Stimulated activated CD8-positive, alpha-beta memory T cell treated with anti-CD3 and anti-CD28 coated beads, Interleukin-2, amount 100 ng/mL, for 1 hour (primary cell): Measurements from ENCODE around the gene AP3S1.
"Not testable (repeated sequence)": the region's sequence is repeated elsewhere in the genome, so short reads cannot be mapped to it uniquely, and the experiment has no call there.

Experiments
- DNase-seq, 2 donors: peaks; one replicate each; pipeline ENCODE4 v3.0.0-alpha.2; 2020; ENCODE audit warnings: low read depth in 2 of 2

AP3S1 gene

DNA sequence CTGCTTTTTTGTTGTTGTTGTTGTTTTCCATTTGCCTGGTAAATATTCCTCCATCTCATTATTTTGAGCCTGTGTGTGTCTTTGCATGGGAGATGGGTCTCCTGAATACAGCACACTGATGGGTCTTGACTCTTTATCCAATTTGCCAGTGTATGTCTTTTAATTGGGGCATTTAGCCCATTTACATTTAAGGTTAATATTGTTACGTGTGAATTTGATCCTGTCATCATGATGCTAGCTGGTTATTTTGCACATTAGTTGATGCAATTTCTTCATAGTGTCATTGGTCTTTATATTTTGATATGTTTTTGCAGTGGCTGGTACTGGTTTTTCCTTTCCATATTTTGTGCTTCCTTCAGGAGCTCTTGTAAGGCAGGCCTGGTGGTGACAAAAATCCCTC lies 16.8 kb upstream of the AP3S1 start:
- DNase-seq: not testable (repeated sequence)

DNA sequence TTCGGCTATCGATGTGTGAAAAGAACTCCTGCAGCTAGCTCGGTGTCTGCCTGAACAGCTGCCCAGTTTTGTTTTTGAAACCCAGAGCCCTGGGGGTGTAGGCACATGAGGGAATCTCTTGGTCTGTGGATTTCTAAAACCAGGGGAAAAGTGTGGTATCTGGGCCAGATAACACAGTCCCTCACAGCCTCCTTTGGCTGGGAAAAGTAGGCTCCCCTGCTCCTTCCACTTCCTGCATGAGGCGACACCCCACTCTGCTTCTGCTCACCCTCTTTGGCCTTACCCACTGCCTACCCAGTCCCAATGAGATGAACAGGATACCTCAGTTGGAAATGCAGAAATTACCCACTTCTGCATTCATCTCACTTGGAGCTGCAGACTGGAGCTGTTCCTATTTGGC lies 15.8 kb upstream of the AP3S1 start:
- DNase-seq: no peak

DNA sequence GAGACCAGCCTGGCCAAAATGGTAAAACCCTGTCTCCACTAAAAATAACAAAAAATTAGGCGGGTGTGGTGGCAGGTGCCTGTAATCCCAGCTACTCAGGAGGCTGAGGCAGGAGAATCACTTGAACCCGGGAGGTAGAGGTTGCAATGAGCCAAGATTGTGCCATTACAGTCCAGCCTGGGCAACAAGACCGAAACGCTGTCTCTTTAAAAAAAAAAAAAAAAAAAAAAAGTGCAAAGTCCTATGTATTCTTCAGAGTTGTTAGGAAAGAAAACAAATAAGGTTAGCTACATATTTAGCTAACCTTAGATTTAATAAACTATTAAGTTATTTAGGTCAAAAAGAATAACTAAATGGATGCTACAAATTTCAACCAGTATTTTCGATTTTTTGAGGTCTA lies 11.8 kb upstream of the AP3S1 start:
- no peak for DNase-seq

DNA sequence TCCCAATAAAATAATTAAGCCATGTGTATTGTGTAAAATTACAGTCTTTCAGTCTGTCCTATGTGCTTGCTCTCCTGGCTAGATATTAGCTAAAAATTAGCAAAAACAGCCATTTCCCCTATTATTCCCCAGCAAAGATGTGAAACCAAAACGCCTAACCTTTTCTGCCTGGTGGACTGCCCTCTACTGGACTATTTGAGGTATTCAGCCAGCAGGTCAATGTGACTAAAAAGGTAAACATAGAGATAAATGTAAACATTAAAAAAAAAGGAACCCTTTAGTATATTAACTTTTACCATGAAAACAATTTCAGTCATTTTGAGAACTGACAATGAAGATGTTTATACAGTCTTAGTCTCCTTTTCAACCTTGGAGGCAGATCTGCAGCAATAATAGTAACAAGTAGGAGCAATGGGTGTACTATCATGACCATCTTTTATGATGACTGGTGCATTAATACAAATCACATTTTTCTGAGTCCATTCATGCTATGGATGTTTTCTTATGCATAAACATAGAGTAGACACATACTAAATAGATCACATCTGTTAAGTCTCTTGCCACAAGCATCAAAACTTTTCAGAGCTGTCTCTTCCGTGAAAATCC lies 10.5 kb upstream of the AP3S1 start:
- no peak for DNase-seq

DNA sequence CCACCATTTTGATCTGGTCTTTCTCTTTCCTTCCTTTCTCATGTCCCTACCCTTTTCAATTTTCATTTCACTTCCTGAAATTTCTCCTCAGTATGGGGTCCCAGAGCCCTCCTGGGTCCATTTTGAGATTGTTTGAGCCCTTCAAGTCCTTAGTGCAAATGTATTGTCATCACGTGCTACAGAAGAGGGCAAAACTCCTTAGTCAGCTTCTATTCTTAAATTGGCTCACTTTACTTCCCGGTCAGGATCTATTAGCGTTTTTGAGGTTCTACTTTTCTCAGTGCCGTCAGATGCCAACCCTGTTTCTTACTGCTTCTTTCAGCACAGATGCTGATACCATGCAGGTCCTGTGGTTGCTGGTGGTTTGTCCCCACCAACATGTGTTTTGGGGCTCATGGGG lies 6.3 kb upstream of the AP3S1 start:
- no peak for DNase-seq

DNA sequence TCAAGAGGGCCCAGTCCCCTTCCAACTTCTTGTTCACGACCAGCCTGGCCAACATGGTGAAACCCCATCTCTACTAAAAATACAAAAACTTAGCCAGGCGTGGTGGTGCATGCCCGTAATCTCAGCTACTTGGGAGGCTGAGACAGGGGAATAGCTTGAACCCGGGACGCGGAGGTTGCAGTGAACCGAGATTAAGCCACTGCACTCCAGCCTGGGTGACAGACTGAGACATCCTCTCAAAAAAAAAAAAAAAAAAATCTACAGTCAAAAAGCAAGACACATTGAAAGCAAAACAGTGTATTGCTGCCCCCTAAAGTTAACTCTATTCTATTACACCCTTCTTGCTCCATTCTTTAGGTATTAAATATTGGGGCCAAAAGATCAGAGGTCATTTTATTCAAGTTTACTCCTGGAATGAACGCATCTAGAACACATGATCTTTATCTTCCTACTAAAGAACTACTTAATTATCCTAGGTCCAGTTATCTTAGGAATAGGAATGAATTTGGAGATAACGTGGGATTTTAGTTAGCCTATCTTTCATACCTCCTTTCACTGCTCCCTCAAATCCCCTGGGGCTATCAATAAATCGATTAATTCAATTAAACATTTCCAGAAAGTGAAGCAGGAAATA lies 2.7 kb upstream of the AP3S1 start:
- no peak for DNase-seq

DNA sequence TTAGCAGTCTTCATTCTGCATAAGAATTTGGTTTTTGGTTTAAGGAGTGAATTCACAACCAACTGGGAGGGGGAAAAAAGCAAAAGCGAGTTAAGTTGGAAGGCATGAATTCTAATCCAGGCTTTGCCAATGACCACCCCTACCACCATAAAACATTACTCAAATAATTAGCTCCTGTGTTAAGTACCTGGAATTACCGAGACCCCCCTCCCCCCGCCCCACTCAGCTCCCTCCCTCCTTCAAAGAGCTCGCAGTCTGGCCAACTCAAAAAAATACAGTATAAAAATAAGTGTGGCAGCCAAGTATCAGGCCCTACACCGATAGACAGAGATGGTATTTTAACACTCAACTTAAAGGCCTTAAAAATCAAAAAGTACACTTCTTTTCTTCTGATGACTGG lies 862 bp upstream of the AP3S1 start:
- no peak for DNase-seq

DNA sequence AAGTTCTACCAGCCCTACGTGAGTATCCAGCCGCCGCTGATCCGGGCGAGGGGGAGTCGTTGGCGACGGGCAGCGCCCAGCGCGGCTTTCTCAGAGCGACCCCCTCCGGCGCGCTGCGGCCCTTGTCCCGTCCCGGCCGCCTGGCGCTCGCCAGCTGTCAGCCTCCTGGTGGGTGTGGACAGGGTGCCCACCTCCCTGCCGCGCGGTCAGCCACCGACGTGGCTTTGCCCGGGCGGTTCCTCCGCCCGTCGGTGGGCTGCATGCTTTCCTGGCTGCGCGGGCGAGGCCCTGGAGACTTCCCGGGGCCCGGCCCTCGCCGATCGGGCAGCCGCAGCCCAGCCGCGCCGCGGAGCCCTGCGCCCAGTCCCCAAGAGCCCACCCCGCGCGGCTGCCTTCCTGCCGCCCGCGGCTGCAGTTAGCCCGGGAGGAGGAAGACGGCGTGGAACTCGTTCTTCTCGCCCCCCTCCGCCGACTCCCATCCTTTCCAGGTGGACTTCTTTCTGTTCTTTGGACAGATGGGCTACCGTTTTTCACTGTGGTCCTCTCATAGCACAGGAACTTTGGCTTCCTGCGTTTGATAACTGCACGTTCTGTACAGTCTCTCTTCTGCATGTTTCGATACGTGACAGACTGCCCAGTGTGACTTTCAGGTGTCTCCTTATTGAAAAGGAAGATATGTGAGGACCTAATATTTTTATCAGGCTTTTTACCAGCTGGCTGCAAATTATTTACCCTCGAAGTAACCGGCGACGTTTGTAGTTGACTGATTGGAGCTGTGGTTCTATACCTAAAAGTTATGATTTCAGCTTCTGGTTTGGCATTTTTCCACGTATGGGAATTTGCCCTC lies 577 bp downstream of the AP3S1 start:
- DNase-seq: no peak

DNA sequence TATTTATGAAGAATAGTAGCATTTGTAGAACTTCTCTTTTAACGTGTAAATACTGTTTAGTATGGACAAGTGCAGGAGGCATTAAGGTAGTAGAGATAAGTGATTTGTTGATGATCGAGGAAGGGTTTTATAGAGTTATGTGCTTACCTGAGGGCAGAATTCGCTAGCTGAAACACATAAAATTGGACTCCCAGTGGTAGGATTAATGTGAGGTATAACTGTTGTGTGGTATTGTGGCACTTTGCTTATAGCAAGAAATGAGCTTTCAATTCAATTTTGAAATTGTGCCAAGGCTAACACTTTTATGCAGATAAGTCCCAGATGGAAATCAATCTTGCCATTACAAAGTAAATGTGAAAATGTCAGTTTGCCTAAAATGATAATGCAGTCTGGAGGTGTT lies 1.2 kb downstream of the AP3S1 start:
- no peak for DNase-seq

DNA sequence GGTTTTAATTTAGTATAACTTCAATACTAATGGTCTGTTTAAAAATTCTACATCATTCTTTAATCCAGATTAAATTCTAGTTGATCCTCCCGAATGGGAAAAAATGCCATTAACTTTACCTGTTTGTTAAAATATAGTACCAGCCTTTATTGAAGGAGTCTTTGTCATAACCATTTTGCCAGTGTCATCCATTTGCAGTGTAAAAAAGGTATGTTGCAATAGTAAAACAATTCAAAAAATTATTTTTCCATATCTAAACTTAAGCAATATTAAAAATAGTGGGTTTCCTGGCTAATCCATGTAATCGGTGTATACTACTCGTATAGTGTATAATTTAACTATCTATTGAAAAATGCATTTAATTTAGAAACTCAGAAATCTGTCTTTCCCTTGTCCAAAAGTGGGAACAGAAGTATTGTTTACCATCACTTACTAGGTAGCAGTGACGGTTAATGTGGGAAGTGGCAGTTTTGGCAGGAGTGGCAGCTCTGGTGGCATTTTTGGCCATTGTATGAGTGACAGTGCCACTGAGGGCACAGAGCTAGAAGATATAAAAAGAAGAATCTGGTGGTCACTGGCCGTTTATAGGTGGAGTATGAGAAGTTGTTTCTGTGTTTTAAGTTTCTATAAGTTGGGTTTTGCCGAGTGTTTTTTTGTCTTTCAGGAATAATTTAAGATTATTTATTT lies 1.9 kb downstream of the AP3S1 start:
- DNase-seq: no peak

DNA sequence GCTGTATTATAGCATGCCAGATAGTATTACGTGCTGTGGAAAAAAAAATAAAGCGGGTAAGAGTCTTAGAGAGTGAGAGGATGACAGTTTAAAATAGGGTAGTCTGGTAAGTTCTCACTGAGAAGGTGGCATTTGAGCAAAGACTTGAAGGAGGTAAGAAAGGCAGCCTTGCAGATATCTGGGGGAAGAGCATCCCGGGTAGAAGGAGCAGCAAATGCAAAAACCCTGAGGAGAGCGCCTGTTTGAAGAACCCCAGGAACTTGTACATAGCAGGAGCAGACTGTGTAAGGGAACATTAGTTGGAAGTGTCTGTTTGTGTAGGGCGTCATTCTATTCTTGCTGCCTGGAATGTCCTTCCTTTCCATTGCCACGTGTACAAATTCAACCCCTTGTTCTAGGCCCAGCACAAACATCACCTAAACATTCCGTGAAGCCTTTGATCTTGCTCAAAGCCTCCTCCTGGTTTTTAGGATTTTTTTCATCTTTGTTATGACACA lies 2.6 kb downstream of the AP3S1 start:
- no peak for DNase-seq

DNA sequence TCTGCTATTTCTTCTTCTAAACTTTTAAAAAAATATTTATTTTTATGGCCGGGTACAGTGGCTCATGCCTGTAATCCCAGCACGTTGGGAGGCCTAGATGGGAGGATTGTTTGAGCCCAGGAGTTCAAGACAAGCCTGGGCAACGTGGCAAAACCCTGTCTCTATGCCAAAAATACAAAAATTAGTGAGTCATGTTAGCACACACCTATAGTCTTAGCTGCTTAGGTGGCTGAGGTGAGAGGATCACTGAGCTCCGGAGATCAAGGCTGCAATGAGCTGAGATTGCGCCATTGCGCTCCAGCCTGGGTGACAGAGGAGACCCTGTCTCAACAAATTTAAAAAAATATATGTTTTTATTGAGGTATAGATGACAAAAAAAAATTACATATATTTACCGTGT lies 5.6 kb downstream of the AP3S1 start:
- DNase-seq: no peak

DNA sequence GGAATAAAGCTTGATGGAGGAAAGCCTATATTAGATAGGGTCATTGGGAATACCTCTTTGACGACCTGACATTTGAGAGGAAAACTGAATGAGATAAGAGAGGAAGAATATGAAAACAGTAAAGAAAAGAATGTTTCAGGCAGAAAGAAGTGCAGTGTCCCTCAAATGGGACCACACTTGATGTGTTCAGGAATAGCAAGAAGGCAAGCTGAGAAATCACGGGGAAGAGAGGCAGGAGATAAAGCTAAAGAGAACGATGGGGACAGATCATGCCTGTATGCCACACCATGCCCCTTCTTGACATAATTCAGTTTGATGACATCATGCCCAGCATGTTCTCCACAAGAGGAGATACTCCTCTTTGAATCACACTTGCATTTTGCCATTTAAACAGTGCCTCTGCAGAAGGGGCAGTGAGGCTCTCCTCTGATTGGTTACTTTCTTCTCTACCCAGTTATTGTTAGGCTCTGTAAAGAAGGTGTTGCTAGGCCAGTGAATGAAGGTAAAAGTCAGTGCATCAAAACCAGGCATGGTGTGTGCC lies 7.6 kb downstream of the AP3S1 start:
- DNase-seq: no peak

DNA sequence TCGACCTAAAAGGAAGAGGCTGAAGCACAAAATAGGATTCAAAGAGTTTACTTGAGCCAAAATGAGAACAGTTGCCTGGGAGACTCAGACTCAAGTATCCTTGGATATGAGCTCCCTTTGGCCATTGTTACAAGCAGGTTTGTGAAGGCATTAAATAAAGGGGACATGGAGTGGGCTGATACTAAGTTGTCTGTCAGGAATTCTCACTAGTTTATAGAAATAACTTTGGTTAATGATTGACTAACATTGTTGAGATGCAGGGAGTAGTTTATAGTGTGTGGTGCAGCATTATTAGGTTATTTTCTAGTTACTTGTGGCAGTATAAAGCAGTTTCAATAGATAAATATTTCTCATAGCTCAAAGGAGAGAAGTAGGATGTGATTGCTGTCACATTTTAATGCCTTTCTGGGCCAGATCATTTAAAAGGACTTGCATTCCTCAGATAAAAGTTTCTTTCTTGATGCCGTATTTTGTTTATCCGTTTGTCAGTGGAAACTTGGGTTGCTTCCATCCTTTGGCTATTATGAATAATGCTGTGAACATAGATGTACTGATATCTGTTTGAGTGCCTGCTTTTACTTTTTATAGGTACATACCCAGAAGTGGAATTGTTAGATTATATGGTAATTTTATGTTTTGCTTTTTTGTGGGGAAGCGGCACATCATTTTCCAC lies 9.1 kb downstream of the AP3S1 start:
- DNase-seq: no peak

DNA sequence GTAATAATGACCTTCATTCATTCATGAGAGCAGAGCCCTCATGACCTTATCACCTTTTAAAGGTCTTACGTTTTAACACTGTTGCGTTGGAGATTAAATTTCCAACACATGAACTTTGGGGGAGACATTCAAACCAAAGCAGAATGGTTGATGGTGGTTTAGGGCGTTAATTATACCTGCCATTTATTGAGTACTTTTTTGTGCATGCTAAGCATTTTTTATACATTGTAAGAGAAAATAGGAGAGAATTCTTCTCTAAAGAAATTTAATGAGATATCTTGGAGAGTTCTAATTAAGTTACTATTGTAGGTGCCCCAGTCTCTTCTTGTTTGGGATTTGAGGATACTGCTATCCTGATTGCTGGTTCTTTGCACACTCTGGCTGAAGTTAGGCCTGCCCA lies 12.4 kb downstream of the AP3S1 start:
- no peak for DNase-seq

DNA sequence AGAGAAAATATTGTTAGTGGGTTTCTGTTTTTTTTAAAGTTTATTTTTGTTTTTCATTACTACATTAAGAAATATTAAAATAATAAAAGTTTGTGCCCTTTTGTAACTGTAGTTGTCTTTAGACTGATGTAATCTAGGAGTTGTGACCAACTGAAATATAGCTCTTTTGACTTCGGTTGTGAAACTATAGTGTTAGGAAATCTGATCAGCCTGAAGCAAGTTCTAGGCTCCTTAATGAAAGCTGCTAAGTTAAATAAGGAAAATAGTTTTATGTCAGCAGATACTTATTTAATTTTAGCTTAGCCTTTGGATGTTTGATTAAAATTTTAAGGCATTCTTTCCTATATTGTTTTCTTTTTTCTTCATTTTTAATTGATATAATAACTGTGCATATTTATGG lies 14.2 kb downstream of the AP3S1 start:
- DNase-seq: no peak

DNA sequence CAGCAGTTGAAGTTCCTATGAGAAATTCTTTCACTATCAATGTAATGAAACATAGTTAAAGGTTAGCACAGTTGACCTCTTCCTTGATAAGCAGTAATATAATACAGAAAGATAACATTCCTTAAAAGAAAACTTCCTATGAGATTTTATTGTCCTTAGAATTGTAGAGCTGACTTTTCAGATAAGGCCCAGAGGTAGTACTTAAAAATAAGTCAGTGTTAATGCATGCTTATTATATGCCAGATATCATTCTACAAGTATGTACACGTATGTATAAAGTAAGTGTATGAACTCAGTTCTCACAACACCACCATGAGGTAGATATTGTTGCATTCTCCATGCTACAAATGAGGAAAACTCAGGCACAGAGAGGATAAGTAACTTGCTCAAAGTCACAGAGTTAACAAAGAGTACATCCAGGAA lies 15.3 kb downstream of the AP3S1 start:
- DNase-seq: no peak

DNA sequence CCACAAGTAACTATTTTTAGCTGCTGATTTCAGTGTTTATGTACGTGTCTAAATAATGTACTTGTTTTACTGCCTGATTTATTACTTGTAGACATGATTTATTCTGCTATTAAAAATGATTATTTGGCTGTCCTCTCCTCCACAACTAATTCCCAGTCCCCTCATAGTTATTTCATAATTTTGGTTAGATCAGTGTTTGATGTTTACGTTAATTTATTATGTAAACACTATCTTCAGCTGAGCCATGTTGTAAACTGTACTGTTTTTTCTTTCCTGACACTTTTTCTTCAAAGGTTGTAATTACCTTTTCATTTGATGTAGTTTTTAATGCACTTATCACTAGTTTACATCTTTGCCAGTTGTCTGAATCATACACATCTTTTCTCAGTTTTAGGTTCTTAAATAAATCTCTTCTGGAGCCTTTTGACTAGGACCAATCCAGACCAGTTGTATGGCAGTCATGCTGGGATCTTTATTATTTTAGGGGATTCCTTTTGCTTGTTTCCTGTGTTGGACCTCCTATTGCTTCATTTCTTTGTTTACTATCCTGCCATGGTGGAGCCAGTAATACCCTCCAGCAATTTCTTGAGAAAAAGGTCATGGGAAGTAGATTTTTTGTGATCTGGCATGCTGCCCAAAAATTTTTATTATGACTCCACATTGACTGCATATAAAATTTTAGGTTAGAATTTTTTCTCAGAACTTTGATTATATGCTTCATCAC lies 16.1 kb downstream of the AP3S1 start:
- no peak for DNase-seq

DNA sequence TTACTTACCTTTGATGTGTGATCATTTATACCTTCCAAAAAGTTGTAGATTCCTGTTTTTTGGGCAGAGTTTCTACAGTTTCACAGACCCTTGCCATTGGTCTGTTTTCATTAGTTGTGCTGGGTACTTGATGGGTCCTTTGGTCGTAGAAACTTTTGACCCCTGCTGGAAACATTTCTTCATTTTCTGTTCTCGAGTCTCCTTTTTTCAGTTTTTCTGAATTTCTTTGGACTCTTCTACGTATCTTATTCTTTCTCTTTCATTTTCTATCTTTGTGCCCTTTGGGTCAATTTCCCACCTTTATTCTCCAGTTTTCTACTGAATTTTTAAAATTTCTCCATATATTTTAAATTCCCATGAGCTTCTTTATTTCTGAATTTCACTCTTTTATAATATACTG lies 16.7 kb downstream of the AP3S1 start:
- DNase-seq: no peak

DNA sequence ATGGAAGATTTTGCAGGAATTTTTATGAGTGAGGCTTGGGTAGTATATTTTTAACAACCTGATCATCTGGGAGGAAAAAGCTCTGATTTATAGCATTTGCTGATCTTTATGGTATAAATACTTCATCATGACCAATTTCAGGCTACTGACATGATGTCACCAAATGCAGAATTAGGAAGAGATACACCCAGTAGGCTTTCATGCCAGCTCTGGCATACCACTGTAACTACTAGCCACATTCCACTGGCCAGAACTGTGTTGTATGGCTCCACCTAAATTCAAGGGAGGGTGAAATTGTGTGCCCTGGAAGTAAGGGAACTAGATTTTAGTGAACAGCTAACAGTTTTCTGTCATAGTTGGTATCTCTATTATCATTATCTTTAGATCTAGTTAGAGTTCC lies 17.6 kb downstream of the AP3S1 start:
- DNase-seq: no peak

DNA sequence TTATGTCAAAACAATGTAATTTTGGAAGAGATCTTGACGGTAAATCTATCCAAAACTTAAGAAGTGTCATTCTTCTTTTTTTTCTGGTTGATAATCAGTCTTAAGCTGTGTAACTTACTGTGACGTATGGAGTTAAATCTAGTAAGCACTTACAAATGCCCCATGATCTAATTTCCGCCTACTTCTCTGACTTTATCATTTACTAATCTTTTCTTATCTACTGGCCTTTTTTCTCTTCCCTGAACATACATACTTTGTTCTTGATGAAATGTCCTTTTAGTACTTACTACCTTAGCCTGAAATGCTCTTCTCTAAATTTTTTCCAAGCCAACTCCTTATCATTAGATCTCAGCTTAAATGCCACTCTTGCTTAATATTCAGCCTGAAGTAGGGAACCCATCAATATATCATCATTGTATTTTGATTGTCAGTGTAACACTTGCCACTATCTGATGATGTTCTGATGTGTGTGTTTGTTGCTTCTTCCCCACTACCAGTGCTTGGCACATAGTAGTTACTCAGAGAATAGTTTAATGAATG lies 27.6 kb downstream of the AP3S1 start:
- no peak for DNase-seq
